ENCODE measurements around the gene ZDHHC19. TPM values are rescaled to one million over a fixed set of nuclear protein-coding genes. Genes with fewer than 3 reads are reported as not detected.

The ZDHHC19 gene
- total RNA-seq, 1 donor from 2014 or later = 0.31 TPM

DNA sequence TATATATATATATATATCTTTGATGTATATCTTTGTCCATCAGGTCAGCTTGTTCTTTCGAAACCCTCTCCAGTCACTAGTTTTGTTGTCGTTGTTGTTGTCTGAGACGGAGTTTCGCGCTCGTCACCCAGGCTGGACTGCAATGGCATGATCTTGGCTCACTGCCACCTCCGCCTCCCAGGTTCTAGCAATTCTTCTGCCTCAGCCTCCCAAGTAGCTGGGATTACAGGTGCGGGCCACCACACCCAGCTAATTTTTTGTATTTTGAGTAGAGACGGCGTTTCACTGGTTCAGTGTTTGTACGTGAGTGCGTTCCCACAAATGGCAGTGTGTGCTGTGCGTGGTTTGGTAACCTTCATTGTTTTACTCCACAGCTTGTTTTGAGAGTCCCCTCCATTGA is 51.7 kb downstream of the ZDHHC19 start:
- ChIA-PET CTCF (interaction anchor here (0.7 to 2.8 kb wide), 4 partner anchors 11 to 86 kb away, joined by 3 to 14 read pairs (median 4); no protein-coding TSS in a partner anchor), POLR2A (interaction anchor here (0.6 to 3.6 kb wide), 13 partner anchors 9 to 86 kb away, joined by 3 to 36 read pairs (median 7); no protein-coding TSS in a partner anchor)
- TF ChIP-seq, protein P1, sequence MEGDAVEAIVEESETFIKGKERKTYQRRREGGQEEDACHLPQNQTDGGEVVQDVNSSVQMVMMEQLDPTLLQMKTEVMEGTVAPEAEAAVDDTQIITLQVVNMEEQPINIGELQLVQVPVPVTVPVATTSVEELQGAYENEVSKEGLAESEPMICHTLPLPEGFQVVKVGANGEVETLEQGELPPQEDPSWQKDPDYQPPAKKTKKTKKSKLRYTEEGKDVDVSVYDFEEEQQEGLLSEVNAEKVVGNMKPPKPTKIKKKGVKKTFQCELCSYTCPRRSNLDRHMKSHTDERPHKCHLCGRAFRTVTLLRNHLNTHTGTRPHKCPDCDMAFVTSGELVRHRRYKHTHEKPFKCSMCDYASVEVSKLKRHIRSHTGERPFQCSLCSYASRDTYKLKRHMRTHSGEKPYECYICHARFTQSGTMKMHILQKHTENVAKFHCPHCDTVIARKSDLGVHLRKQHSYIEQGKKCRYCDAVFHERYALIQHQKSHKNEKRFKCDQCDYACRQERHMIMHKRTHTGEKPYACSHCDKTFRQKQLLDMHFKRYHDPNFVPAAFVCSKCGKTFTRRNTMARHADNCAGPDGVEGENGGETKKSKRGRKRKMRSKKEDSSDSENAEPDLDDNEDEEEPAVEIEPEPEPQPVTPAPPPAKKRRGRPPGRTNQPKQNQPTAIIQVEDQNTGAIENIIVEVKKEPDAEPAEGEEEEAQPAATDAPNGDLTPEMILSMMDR (IDR thresholded peaks at IDR 0.05) = no peak
- Mint-ChIP-seq H3K4me3 (peak overlapping the region; percentile 73), H3K4me1 (peaks cover 25% of the 10 kb centered on the region), H3K9me3 (no peaks in the 10 kb centered on the region), H3K27ac (peak overlapping the region; percentile 92), H3K36me3 (ENCODE audit: low read depth) (no peaks in the 10 kb centered on the region), H3K27me3 (no peaks in the 10 kb centered on the region)
- ATAC-seq (ENCODE audit: low read depth) (no peak), DNase-seq (no peak)
- intact Hi-C loops (cut with micrococcal nuclease) = no loop called here

DNA sequence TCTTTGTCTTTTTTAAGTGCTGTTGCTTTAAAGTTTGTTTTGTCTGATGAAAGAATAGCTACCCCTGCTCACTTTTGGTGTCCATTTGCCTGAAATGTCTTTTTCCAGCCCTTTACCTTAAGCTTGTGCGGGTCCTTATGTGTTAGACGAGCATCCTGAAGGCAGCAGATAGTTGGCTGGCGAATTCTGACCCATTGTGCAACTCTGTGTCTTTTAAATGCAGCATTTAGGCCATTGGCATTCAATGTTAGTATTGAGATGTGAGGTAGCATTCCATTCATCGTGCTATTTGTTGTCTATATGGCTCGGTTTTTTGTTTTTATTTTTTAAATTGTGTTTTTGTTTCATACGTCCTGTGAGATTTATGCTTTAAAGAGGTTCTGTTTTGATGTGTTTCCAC is 55.0 kb downstream of the ZDHHC19 start:
- no peaks in the 10 kb centered on the region for H3K36me3 Mint-ChIP-seq (ENCODE audit: low read depth)
- H3K27ac Mint-ChIP-seq = no peak overlapping the region
- CTCF ChIA-PET = no interaction called here
- intact Hi-C loops (cut with micrococcal nuclease) = no loop called here
- no peak for ATAC-seq (ENCODE audit: low read depth)
- POLR2A ChIA-PET = interaction anchor here (0.6 kb wide), 1 partner anchor 80 kb away, joined by 3 read pairs; no protein-coding TSS in a partner anchor
- peaks cover 25% of the 10 kb centered on the region for H3K4me1 Mint-ChIP-seq
- H3K27me3 Mint-ChIP-seq = no peaks in the 10 kb centered on the region
- no peak for DNase-seq
- H3K4me3 Mint-ChIP-seq = no peak overlapping the region
- TF ChIP-seq, protein P1 (IDR thresholded peaks at IDR 0.05) = no peak
- no peaks in the 10 kb centered on the region for H3K9me3 Mint-ChIP-seq

DNA sequence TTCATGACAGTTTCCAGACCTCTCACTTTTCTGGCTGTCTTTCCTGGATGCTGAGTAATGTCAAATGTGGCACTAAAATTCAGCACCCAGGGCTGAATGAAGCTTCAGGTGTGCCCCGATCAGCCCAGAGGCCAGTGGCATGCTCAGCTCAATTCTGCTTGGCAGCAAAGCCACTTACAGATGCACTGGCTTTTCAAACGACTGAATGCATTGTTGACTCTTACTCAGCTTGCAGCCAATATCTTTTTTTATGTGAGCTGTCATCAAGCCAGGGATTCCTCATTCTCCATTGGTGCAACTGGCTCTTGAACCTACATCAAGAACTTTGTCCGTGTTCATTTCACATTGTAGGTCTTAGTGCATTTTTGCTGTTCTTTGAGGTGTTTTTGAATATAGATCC is 60.7 kb downstream of the ZDHHC19 start:
- intact Hi-C loops (cut with micrococcal nuclease) = no loop called here
- TF ChIP-seq, protein P1 (IDR thresholded peaks at IDR 0.05) = no peak
- CTCF ChIA-PET = interaction anchor here (1.4 kb wide), 1 partner anchor 77 kb away, joined by 5 read pairs; no protein-coding TSS in a partner anchor
- H3K9me3 Mint-ChIP-seq = no peaks in the 10 kb centered on the region
- no peak overlapping the region for H3K27ac Mint-ChIP-seq
- DNase-seq = no peak
- H3K4me1 Mint-ChIP-seq = peaks cover 21% of the 10 kb centered on the region
- H3K36me3 Mint-ChIP-seq (ENCODE audit: low read depth) = no peaks in the 10 kb centered on the region
- H3K27me3 Mint-ChIP-seq = no peaks in the 10 kb centered on the region
- no peak overlapping the region for H3K4me3 Mint-ChIP-seq
- POLR2A ChIA-PET = interaction anchor here (0.9 to 1.4 kb wide), 3 partner anchors 9 to 42 kb away, joined by 3 to 7 read pairs (median 4); no protein-coding TSS in a partner anchor
- ATAC-seq (ENCODE audit: low read depth) = no peak

DNA sequence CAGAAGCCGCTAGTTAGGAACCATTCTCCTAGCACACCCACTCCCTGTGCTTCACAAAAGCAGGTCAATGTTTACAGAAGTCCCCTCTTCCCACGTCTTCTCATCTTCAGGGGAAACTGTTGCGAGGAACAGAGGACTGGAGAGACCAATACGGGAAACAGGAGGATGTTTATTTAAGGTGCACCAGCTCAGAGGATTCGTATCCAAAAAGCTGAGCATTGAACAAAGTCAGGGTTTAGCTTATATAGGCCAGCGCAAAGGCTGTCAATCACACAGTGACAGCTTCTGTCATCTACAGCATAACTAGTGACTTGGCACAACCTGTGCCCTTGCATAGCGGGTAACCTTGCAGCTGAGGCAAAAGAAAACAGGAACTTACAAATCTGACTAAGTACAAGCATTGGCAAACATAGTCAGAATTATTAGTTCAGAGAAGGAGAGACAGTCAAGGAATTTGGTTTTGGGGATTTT is 61.3 kb downstream of the ZDHHC19 start:
- no peaks in the 10 kb centered on the region for H3K27me3 Mint-ChIP-seq
- H3K4me1 Mint-ChIP-seq = peaks cover 17% of the 10 kb centered on the region
- peak overlapping the region; percentile 27 for H3K27ac Mint-ChIP-seq
- no peaks in the 10 kb centered on the region for H3K36me3 Mint-ChIP-seq (ENCODE audit: low read depth)
- H3K4me3 Mint-ChIP-seq = no peak overlapping the region
- intact Hi-C loops (cut with micrococcal nuclease) = no loop called here
- POLR2A ChIA-PET = interaction anchor here (0.6 to 1.4 kb wide), 4 partner anchors 10 to 77 kb away, joined by 3 to 7 read pairs (median 4); no protein-coding TSS in a partner anchor
- TF ChIP-seq, protein P1 (IDR thresholded peaks at IDR 0.05) = no peak
- no peaks in the 10 kb centered on the region for H3K9me3 Mint-ChIP-seq
- no peak for DNase-seq
- CTCF ChIA-PET = interaction anchor here (1.4 kb wide), 1 partner anchor 77 kb away, joined by 5 read pairs; no protein-coding TSS in a partner anchor
- peak; percentile 90 for ATAC-seq (ENCODE audit: low read depth)

DNA sequence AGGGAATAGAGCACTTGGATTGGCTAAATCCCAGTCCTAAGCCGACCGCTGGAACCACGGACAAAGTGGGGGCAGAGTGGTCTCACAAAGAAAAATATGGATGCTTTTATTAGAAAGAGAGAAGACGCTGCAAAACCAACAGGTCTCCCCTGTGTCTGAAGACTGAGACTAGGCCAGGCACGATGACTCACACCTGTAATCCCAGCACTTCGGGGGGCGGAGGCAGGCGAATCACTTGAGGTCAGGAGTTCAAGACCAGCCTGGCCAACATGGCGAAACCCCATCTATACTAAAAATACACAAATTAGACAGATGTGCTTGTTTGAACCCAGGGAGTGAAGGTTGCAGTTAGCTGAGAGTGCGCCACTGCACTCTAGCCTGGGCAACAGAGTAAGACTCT is 61.8 kb downstream of the ZDHHC19 start:
- H3K27me3 Mint-ChIP-seq = no peaks in the 10 kb centered on the region
- TF ChIP-seq, protein P1 (IDR thresholded peaks at IDR 0.05) = no peak
- no peak overlapping the region for H3K27ac Mint-ChIP-seq
- ATAC-seq (ENCODE audit: low read depth) (no peak), DNase-seq (no peak)
- H3K4me3 Mint-ChIP-seq = no peak overlapping the region
- POLR2A ChIA-PET = interaction anchor here (0.6 to 1.4 kb wide), 3 partner anchors 10 to 76 kb away, joined by 4 to 7 read pairs (median 5); no protein-coding TSS in a partner anchor
- H3K9me3 Mint-ChIP-seq = no peaks in the 10 kb centered on the region
- intact Hi-C loops (cut with micrococcal nuclease) = no loop called here
- H3K4me1 Mint-ChIP-seq = peaks cover 16% of the 10 kb centered on the region
- H3K36me3 Mint-ChIP-seq (ENCODE audit: low read depth) = no peaks in the 10 kb centered on the region
- CTCF ChIA-PET = interaction anchor here (1.4 kb wide), 1 partner anchor 76 kb away, joined by 5 read pairs; no protein-coding TSS in a partner anchor

Other genes with a start within 250 kb of the ZDHHC19 start
- 238 and 290 TPM in 2 replicates for gene TFRC, start 129.3 kb downstream of the ZDHHC19 start, total RNA-seq
- not detected in 2 replicates for gene SLC51A, start 5.1 kb upstream of the ZDHHC19 start, total RNA-seq
- gene PCYT1A, start 76.3 kb upstream of the ZDHHC19 start, total RNA-seq = 54.6 and 58.8 TPM in 2 replicates
- 5.1 and 5.2 TPM in 2 replicates for gene DYNLT2B, start 106.8 kb upstream of the ZDHHC19 start, total RNA-seq
- not detected in 2 replicates for gene TM4SF19, start 127.0 kb upstream of the ZDHHC19 start, total RNA-seq
- gene UBXN7, start 221.0 kb upstream of the ZDHHC19 start, total RNA-seq = 60.8 and 66.5 TPM in 2 replicates

Measured in activated B cell treated with CpG ODN at 0.5 μM for 24 hours (primary cell).